Body of pancreas (tissue), 4 donors: Measurements from ENCODE around the gene ZBTB37. TPM values are rescaled to one million over a fixed set of nuclear protein-coding genes. Genes with fewer than 3 reads are reported as not detected.
"Not testable (repeated sequence)": the region's sequence is repeated elsewhere in the genome, so short reads cannot be mapped to it uniquely, and the experiment has no call there.

Experiments
- ATAC-seq: fragments of 150-250 bp; one replicate; pipeline ENCODE4 v1.9.1; 2016
- DNase-seq, 4 donors: peaks; one replicate each; pipeline ENCODE4 v3.0.0-alpha.2; 2019
- H3K27ac ChIP-seq, 4 donors: fragments of 200-600 bp; sonication (generic); 1 replicate in 3 of 4; 2 replicates in 1 of 4; pipeline versions ENCODE4 v1.5.1 to v1.6.1; 2016 to 2019; ENCODE audit warnings: mild to moderate bottlenecking in 1 of 4, mixed read lengths in 1 of 4, moderate library complexity in 1 of 4
- H3K27me3 ChIP-seq, 2 donors: fragments of 200-600 bp; sonication (generic); one replicate each; pipeline ENCODE4 v1.6.0; 2016; ENCODE audit warnings: mild to moderate bottlenecking in 1 of 2
- H3K36me3 ChIP-seq, 2 donors: fragments of 200-600 bp; sonication (generic); replicated peaks in 1 of 2; 2 replicates each; pipeline ENCODE4 v1.5.1; 2016; ENCODE audit warnings: low read depth in 2 of 2; ENCODE audit not compliant: insufficient read depth in 1 of 2
- H3K4me1 ChIP-seq: fragments of 200-600 bp; sonication (generic); one replicate; pipeline ENCODE4 v1.6.0; 2016
- H3K4me3 ChIP-seq, 2 donors: fragments of 200-600 bp; sonication (generic); 1 replicate in 1 of 2; 2 replicates in 1 of 2; pipeline ENCODE4 v1.5.1; 2016 to 2019
- H3K9me3 ChIP-seq, 3 donors: fragments of 200-600 bp; sonication (generic); 1 replicate in 2 of 3; 2 replicates in 1 of 3; pipeline ENCODE4 v1.5.1; 2016
- POLR2A ChIP-seq, 3 donors: fragments of 450-650 bp; IDR thresholded peaks; one replicate each; pipeline ENCODE4 v1.6.1; 2016; ENCODE audit warnings: antibody characterized with exemption in 3 of 3, mild to moderate bottlenecking in 2 of 3
- WGBS, 2 donors: methylation state at CpG; one replicate each; pipeline ENCODE4 v1.1.5; 2017; 5-methylcytosine and 5-hydroxymethylcytosine counted together
- intact Hi-C: fragments of 100-400 bp; cut with DNase I; formaldehyde crosslinking; loops from one replicate; pipeline ENCODE4 v1.15.1; 2023
- total RNA-seq, 2 donors: library from RNA; depleted of rRNA; stranded (reverse); fragments of >200 nt; gene quantifications; one replicate each; pipeline ENCODE4 v1.1.0, GENCODE V29; 2016
- TF ChIP-seq, protein P1 (sequence below), 7 experiments: fragments of 450-650 bp in 4 of 7; fragments of 200-600 bp in 3 of 7; sonication (generic) in 3 of 7; IDR thresholded peaks; one replicate each; pipeline ENCODE4 v1.5.1; 2016 to 2019; ENCODE audit warnings: antibody characterized with exemption in 7 of 7

ZBTB37 gene
- total RNA-seq, 2 donors from 2014 or later = 6.2 to 6.6 TPM

- Histone ChIP-seq H3K27ac (no peak overlapping the region), H3K36me3 (no peaks in the 10 kb centered on the region), H3K27me3 (no peaks in the 10 kb centered on the region), H3K4me3 (no peak overlapping the region), H3K4me1 (no peaks in the 10 kb centered on the region), H3K9me3 (no peaks in the 10 kb centered on the region)
- TF ChIP-seq, protein P1, sequence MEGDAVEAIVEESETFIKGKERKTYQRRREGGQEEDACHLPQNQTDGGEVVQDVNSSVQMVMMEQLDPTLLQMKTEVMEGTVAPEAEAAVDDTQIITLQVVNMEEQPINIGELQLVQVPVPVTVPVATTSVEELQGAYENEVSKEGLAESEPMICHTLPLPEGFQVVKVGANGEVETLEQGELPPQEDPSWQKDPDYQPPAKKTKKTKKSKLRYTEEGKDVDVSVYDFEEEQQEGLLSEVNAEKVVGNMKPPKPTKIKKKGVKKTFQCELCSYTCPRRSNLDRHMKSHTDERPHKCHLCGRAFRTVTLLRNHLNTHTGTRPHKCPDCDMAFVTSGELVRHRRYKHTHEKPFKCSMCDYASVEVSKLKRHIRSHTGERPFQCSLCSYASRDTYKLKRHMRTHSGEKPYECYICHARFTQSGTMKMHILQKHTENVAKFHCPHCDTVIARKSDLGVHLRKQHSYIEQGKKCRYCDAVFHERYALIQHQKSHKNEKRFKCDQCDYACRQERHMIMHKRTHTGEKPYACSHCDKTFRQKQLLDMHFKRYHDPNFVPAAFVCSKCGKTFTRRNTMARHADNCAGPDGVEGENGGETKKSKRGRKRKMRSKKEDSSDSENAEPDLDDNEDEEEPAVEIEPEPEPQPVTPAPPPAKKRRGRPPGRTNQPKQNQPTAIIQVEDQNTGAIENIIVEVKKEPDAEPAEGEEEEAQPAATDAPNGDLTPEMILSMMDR (IDR thresholded peaks at IDR 0.05) = no peak
- TF ChIP-seq POLR2A (IDR thresholded peaks at IDR 0.05) = no peak
- 71 to 79% methylated on average over 5 of the region's 5 CpGs for WGBS, 2 donors
- ATAC-seq = peak; percentile 18
- DNase-seq = no peak
- intact Hi-C loops = no loop called here
Measured at GRCh38 chr1:173853074-173853473, 15.1 kb upstream of the ZBTB37 start.

DNA sequence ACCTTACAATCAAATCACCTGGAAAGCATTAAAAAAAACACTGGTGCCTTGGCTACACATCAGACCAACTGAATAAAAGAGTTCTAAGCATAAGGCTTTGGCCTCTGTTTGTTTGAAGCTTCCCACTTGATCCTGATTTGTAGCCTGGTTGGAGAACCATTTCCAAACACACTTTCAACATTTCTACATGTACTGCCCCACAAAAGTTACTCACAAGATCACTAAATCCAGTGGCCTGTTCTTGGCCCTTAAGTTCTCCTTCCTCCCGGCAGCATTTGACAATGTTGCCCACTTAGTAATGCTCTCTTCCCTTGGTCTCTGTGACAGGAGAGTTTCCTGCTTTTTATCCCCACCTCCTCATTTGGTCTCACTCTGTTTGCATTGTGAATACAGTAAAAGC, 12.2 kb upstream of the ZBTB37 start:
- no peak for DNase-seq
- intact Hi-C loops = no loop called here
- no peaks in the 10 kb centered on the region for H3K27me3 ChIP-seq
- H3K27ac ChIP-seq = no peak overlapping the region
- ATAC-seq = no peak
- no peaks in the 10 kb centered on the region for H3K4me1 ChIP-seq
- 90 to 93% methylated on average over 1 of the region's 1 CpG for WGBS, 2 donors
- H3K9me3 ChIP-seq = no peaks in the 10 kb centered on the region
- TF ChIP-seq POLR2A (IDR thresholded peaks at IDR 0.05) = no peak
- TF ChIP-seq, protein P1 (IDR thresholded peaks at IDR 0.05) = no peak
- no peak overlapping the region for H3K4me3 ChIP-seq
- H3K36me3 ChIP-seq = peaks cover 0 to 5% of the 10 kb centered on the region in 2 donors

GRCh38 chr1:173856903-173857302, 11.3 kb upstream of the ZBTB37 start:
- Histone ChIP-seq H3K4me1 (no peaks in the 10 kb centered on the region), H3K4me3 (no peak overlapping the region), H3K9me3 (no peaks in the 10 kb centered on the region), H3K27ac (no peak overlapping the region), H3K36me3 (peaks cover 0 to 5% of the 10 kb centered on the region in 2 donors), H3K27me3 (no peaks in the 10 kb centered on the region)
- WGBS, 2 donors = 96 to 98% methylated on average over 2 of the region's 2 CpGs
- ATAC-seq (no peak), DNase-seq (no peak)
- TF ChIP-seq, protein P1 (IDR thresholded peaks at IDR 0.05) = no peak
- TF ChIP-seq POLR2A (IDR thresholded peaks at IDR 0.05) = no peak
- intact Hi-C loops = no loop called here

DNA sequence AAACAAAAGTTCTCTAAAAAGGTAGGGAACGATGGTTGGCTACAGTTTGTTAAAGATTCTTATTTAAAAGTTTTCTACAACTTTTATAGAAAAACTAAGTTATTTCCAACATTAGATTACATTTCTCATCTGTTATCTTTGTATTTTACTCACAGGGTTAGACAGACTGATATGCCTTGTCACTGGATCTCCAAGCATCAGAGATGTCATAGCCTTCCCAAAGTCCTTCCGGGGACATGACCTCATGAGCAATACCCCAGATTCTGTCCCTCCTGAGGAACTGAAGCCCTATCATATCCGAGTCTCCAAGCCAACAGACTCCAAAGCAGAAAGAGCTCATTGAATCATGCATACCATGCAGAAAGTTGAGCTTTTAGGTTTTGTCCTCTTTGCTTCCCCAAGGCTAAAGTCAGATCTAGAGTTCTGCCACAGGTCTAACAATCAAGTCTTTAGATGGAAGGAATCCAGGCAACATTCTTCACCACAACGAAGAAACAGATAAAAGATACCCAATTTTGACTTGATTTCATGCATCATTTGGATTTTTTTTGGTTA, 10.7 kb upstream of the ZBTB37 start:
- H3K27ac ChIP-seq = no peak overlapping the region
- no peak for TF ChIP-seq POLR2A (IDR thresholded peaks at IDR 0.05)
- TF ChIP-seq, protein P1 (IDR thresholded peaks at IDR 0.05) = no peak
- no peak for ATAC-seq
- no peak overlapping the region for H3K4me3 ChIP-seq
- 68 to 80% methylated on average over 4 of the region's 4 CpGs for WGBS, 2 donors
- H3K9me3 ChIP-seq = no peaks in the 10 kb centered on the region
- no peak for DNase-seq
- no peaks in the 10 kb centered on the region for H3K4me1 ChIP-seq
- intact Hi-C loops = no loop called here
- H3K27me3 ChIP-seq = no peaks in the 10 kb centered on the region
- peaks cover 0 to 5% of the 10 kb centered on the region in 2 donors for H3K36me3 ChIP-seq

GRCh38 chr1:173859547-173859946, 8.6 kb upstream of the ZBTB37 start:
- intact Hi-C loops, DNase-seq, H3K4me1 ChIP-seq, H3K27me3 ChIP-seq, H3K9me3 ChIP-seq, ATAC-seq, H3K27ac ChIP-seq, H3K4me3 ChIP-seq: not testable (repeated sequence)
- 89 to 92% methylated on average over 5 of the region's 5 CpGs for WGBS, 2 donors
- peaks cover 0 to 13% of the 10 kb centered on the region in 2 donors for H3K36me3 ChIP-seq
